Activated T-helper 9 cell treated with anti-CD3 and anti-CD28 coated beads, Interleukin-2, amount 50 U/mL, for 16 hours (primary cell): Measurements from ENCODE around the gene UGT1A4.

Experiments
- DNase-seq: peaks from one replicate; pipeline ENCODE4 v3.0.0-alpha.2; 2020; ENCODE audit warnings: low read depth

UGT1A4 gene

DNA sequence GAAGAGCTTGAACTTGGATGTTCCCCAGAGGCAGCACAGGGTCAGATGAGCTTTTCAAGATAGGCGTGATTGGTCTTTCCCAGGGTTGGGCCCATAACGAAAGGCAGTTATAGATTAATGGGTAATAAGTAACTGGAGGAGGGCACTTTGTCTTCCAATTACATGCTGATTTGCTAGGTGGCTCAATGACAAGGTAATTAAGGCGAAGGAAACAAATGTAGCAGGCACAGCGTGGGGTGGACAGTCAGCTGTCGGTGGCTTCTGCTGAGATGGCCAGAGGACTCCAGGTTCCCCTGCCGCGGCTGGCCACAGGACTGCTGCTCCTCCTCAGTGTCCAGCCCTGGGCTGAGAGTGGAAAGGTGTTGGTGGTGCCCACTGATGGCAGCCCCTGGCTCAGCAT, at the start of gene UGT1A4:
Gene UGT1A4 (plus strand): TSS at position 185 of the 400 bp plus-strand sequence. CDS start 85 bp downstream, at position 270.
- no peak for DNase-seq

DNA sequence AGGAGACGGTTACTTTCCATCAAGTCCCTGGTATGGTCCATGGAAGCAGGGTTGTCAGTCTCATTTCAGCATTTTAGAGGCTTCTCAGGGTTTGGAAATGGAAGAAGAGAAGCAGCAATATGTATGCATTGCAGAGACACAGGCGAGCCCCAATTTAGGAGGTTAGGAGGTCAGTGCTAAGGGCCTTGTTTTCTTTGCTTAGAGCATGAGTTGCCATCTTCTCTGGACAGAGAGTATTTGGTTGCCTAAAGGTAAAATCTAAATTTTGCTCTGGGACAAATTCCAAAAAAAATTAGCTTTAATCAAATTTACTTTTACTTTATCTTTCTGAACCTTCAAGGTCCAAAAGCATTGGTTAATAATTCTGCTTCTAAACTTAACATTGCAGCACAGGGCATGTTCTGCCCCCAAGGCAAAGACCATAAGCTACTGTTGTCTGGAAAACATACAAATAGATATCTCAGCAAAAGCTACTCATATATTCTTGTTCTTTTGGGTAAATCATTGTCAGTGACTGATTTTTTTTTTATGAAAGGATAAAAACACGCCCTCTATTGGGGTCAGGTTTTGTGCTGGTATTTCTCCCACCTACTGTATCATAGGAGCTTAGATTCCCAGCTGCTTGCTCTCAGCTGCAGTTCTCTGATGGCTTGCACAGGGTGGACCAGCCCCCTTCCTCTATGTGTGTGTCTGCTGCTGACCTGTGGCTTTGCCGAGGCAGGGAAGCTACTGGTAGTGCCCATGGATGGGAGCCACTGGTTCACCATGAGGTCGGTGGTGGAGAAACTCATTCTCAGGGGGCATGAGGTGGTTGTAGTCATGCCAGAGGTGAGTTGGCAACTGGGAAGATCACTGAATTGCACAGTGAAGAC, 47.0 kb upstream of the UGT1A4 start, which contains the start of gene UGT1A9:
Gene UGT1A9 (plus strand): TSS at position 609 of the 872 bp plus-strand sequence. CDS start 37 bp downstream, at position 646.
- no peak for DNase-seq

DNA sequence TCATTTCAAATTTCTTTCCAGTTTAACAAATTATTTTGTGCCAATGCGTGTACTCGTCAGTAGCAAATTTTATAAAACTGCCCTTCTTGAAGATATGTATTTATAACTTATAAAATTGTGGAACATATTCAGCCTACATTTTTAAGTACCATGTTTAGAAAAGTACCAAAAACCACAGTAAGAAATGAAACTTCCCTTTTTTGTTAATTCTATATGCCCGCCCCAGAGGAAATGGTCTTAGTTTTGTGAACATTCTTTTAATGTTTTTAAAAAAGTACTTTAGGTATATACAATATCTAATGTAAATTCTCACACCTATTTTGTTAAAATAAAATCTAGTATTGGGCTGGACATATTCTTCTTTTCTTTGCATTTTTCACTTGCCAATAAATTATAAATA, 45.6 kb upstream of the UGT1A4 start:
- no peak for DNase-seq

DNA sequence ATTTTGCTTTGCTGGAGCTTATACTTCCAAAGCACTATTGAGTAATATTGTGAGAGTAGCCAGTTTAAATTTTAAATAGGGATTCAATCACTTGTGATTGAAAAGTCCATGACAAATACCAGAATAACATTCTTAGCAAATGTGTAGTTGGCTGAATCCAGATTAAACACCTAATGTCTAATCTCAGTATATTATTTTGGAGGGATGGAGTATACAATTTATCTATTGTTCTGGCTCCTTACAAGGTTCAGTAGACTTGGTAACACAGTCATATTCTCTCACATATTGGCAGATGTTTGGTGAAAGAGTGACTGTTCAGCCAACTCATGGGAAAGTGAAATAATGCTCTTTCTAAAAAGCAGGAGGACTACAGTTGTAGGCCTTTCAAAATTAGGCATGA, 44.6 kb upstream of the UGT1A4 start:
- no peak for DNase-seq

DNA sequence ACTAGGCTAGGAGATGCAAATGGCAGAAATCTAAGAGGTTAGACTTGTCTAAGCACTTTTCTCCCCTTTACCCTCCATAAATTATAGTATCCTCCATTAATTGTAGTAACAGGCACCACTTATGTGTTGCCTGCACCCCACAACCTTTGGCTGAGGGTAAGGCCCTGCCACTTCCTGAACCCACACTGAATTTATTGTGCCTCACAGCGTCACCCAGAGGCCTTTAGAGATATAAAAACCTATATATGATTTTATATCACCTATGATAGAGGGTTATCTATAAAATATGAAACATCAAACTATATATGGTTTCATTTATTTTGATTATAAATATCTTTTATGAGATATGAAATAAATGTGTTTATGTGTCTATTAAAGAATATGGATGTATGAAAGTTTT, 44.2 kb upstream of the UGT1A4 start:
- DNase-seq, result no peak

DNA sequence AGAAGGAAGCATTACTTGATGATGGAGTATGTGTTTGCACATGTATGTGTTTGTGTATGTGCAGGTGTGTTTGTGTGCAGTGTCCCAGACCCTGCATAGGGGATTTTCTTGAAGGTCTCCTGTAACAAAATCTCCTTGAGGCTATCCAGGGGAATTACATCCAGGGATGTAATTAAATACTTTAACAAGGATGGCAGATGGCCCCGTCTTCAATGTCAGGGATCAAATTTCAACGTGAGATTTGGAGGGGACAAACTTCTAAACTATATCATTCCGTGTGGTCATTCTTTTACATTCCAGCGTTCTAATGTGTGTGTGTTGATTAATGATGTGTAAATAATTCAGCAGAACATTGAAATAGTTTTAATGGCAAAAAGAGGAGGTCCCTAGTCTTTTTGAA, 43.5 kb upstream of the UGT1A4 start:
- no peak for DNase-seq

DNA sequence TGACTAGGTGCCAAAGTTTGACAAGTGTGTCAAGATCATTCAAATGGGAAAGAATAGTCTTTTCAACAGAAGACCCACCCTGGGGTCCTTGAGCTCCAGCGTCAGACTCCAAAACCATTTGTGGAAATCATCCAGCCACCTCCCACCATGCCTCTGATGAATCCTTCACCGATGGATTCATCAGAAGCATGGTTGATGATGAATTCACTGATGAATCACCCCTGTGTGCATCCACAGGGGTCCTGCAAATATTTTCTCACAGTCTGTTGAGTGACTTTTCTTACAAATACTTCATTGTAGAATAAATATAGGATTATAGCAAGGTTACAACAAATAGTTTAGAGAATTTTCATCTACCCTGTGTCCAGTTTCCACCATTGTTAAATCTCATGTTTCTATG, 42.5 kb upstream of the UGT1A4 start:
- no peak for DNase-seq

DNA sequence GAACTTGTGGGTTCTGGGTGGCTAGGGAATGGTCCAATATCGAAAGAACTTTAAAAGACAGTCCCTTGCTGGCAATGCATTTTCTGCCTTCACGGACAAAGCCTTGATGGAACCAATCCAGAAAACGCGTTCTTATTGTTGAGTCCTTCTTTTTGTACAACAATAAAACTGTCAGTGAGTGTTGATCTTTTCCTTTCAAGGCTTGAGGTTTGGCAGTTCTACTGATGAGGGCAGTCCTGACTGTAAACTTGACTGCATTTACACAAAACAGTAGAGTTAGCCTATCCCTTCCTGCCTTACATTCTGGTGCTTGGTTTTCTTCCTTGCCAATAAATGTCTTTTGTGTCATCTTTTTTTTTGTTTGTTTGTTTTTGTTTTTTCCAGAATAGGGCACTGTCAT, 39.3 kb upstream of the UGT1A4 start:
- no peak for DNase-seq

DNA sequence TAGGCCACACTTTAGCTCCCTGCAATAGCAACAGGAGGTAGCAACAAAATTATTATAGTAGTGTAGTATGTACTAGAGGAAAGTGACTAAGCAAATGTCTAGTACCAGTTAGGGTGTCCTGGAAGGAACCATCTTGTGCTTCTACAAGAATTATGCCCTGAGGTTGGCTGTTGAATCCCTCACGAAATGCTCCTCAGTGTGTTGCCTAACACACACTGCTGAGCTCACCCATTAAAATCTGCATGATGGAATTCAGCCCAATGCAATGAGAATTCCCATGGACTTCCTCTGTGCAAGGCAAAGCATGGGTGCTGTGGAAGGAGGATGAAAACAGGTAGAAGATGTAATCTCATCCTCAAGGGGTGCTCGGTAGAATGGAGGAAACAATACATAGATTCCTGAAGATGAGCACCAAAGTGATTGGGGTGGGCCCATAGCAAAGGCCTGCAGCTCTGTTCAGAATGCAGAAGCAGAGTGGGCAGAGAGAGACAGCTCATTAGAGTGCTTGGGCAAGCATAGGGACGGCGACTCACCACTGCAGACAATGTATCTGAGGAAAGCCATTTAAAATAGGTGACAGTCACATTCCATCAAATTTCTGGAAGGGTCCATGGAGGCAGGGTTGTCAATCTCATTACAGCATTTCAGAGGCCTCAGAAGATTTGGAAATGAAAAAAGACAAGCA, 38.0 kb upstream of the UGT1A4 start:
- DNase-seq, result no peak

DNA sequence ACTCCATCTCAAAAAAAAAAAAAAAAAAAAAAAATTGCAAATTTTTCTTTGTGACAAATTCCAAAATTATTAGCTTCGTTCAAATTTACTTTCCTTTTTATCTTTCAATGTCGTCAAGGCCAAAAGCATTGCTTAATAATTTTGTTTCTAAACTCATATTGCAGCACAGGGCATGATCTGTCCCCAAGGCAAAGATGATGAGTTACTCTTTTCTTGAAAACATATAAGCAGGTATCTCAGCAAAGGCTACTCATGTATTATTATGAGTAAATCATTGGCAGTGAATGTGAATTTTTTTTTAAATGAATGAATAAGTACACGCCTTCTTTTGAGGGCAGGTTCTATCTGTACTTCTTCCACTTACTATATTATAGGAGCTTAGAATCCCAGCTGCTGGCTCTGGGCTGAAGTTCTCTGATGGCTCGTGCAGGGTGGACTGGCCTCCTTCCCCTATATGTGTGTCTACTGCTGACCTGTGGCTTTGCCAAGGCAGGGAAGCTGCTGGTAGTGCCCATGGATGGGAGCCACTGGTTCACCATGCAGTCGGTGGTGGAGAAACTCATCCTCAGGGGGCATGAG, 36.9 kb upstream of the UGT1A4 start, which contains the start of gene UGT1A7:
Gene UGT1A7 (plus strand): TSS at position 381 of the 579 bp plus-strand sequence. CDS start 37 bp downstream, at position 418.
- DNase-seq, result no peak

DNA sequence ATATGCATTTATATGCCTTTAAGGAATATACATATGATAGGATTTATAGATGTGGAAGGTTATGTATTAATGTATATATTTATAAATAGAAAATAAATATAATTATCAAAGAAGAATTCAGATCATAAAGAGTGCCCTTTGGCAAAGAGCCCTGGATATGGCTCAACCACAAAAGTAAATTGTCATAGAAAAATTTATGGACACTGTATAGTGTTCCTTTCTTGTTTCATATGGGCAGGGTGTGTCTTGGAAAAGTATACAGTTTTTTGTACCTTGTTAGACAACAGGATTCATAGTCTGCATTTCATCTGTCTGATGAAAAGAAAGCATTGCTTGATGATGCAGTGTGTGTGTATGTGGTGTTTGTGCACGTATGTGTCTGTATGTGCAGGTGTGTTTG, 33.9 kb upstream of the UGT1A4 start:
- no peak for DNase-seq

DNA sequence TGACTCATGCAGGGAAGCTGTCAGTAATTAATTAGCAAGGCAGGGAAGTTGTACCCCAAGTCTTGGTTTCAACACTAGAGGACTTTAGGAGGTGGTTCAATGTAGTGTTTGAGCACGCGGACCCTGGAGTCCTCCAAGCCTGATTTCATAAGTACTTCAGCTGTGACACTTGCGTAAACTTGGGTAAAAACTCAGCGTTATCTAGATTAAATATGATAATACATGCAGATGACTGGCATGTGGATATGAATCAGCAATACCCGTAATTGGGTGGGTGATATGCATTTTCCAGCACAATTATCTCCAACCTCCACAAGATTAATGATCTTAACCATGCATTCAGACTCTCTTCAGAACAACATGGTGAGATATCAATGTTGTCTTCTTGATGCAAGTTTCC, 31.6 kb upstream of the UGT1A4 start:
- no peak for DNase-seq

DNA sequence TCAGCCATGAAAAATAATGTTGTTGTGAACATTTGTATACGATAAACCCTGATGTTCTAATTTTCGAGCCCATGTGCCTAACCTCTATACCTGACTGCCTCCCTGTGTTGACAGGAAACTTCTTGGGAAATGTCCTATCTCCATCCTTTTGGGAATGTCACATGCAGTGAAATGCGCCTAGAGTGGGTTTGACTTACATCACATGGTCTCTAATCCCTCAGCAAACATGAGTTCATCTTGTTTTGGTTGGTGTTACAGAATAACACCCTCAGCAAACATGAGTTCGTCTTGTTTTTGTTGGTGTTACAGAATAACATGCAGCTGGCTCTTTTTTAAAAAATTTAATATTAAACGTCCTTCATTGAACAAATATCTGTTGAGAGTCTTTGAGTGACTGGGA, 30.2 kb upstream of the UGT1A4 start:
- DNase-seq, result no peak

DNA sequence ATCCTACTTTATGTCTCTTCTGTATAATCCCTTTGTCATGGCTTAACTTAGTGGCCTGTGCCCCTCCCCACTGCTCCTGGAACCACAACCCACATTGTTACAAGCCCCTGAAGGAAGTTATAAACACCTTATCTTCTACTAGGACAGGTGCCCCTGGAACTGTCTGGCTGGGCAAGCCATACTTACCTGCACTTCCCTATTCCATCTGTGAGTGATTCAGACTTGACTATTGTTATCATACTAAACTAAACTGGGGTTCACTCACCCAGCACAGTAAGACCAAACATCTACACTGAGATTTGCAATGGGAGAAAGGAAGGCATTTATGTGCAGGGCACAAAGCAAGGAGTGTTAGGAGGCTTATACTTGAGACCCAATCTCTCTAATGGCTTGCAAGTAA, 29.5 kb upstream of the UGT1A4 start:
- DNase-seq, result no peak

DNA sequence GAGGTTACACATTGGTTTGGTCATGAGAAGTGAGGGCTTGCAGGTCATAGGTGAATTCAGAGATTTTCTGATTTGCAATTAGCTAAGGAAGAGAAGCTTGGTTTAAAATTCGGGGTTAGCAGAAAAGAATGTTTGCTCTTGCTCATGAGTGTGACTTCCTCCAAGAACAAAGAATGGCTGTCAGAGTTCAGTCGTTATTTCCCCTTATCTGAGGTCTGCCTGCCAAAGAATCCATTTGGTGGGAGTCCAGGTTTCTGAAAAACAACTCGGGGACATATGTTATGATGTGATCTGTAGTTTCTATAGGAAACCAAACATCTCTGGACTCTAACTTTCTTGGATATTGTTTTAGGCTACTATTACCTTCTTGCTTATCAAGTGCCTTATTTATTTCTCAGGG, 29.0 kb upstream of the UGT1A4 start:
- no peak for DNase-seq

DNA sequence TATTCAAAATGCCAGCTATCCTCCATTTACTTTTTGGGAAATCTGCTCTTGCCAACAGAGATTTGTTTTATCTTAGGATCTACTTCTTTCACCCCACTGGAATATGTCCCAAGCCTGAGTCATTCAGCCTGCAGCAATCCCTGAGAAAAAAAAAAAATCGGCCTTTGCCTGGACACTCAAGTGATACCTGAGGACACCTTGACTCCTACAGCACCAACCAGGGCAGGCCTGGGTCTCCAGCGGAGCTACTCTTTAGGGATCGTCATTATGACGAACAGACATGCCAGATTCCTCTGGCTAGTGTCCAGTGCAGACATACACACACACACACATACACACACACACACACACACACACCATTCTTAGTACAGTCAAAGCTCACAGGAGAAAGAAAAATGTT, 28.1 kb upstream of the UGT1A4 start:
- no peak for DNase-seq

DNA sequence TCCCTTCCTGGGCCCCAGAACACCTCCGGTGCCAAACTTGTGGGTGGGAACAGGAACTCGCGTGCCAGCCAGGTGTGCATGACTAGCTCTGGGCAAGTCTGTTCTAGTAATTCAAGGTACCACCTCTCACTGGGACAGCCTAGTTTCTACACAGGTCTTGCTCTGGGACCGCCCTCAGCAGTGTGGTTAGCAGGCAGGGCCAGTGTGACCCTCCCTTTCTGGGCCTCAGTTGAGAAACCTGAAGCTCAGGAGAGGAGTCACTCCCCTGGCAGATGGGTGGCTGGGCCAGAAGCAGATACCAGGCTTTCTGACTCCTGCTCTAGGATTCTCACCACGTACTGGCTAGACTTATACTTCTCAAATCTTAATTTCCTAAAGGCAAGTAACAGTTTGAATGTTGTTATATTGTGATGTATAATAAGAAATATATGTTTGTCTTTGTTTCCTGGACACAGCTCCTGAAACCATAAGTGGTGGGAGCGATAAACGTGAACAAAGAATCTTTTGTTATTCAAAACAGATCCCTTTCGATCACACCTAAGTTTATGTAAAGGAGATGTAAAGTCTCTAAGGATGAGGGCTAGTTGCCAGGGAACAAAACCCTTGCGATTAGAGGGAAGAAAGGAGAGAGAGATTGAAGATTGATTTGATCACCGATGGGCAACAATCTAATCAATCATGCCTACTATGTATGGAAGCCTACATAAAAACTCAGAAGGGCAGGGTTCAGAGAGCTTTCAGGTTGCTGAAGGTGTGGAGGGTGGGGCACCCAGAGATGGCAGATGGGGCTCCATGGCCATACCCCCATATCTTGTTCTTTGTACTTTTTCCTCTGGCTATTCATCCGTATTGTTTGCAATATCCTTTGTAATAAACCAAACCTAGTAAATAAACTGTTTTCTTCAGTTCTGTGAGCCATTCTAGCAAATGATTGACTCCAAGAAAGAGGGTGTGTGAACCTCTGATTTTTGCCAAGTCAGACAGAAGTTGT, 26.8 kb upstream of the UGT1A4 start:
- DNase-seq, result no peak

DNA sequence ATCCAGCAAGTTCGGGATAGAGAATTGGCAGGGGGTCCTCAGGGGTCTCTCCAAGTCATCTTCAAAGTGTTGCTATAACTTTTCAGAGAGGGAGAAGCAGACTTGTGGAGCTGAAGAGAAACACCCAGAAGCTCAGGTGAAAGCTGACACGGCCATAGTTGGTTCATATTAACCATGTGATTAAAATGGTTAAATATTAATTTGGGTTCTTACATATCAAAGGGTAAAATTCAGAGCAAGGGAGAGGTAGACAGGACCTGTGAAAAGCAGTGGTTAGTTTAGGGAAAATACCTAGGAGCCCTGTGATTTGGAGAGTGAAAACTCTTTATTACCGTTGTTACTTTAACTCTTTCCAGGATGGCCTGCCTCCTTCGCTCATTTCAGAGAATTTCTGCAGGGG, 25.9 kb upstream of the UGT1A4 start, which contains the start of gene UGT1A6:
Gene UGT1A6 (plus strand): TSS at position 243 of the 400 bp plus-strand sequence. CDS start 115 bp downstream, at position 358.
- no peak for DNase-seq

DNA sequence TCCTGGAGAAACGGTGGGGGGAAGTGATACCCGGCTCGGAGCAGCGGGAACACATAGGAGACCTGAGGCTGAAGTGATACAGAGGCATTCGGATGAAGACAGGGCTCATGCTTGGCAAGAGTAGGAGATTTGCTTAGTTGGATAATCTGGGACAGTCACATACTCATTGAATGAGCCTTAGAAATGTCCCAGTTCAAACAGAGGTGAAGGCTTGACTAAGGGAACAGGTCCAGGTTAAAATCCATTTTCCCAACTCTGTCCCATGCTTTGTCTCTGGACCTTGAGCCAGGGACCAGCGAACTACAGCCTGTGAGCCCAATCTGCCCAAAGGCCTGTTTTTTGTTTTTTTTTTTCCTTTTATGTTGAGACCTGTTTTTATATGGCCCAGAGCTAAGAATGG, 24.6 kb upstream of the UGT1A4 start:
- DNase-seq, result no peak

DNA sequence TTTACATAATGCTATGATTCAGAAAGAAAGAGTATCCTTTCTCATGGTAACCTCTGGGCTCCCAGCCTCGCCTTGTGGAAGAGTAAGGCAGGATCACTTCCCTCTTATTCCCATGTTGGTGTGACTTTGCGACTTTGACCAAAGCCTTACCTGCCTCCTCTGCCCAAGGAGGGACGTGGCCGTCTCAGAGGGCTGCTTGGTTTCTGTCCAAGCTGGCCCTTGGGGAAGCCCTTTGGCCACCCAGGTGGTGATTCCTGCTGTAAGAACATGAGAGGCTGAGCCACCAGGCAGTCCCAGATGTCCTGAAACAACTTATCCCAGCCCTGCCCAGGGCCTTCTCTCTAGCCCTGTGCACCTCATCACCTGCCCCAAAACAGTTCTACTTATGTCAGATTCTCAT, 19.8 kb upstream of the UGT1A4 start:
- no peak for DNase-seq

DNA sequence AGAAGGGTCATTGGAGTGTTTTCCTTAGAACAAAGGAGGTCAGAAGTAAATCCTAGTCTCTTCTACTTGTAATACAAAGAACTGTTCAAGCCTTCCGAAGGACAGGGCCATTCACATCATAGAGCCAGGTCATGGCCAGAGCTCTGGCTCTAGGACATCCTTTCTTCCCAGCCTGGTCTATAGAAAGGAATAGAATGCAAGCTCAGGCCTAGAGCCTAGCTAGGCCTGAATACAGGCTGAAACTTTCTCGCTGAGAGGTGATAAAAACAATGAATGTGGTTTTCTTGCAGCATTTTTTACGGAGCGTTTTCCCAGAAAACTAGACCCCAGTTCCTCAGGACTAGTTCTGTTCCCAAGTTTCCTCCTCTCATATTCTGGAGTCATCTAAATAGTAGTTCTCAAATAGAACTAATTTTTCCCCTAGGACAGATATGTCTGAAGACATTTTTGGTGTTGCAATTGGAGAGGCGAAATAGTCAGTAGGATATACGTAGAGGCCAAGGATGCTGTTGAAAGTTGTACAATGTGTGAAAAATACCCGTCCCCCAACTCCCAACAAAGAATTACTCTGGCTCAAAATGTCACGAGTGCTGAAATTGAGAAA, 19.0 kb upstream of the UGT1A4 start:
- no peak for DNase-seq
